Pons (tissue), 1 donor: ENCODE results near the gene KIF18A.
"Not testable (repeated sequence)": the region's sequence is repeated elsewhere in the genome, so short reads cannot be mapped to it uniquely, and the experiment has no call there.

Source experiments
- DNase-seq: peaks from one replicate; pipeline ENCODE4 v3.0.0-alpha.2; 2016; ENCODE audit warnings: low spot score

The KIF18A gene

GRCh38 chr11:28106353-28107043, 1.5 kb downstream of the KIF18A start:
- no peak for DNase-seq

GRCh38 chr11:28105869-28106268, 2.1 kb downstream of the KIF18A start:
- DNase-seq: no peak

GRCh38 chr11:28104984-28105383, 3.0 kb downstream of the KIF18A start:
- DNase-seq: no peak

DNA sequence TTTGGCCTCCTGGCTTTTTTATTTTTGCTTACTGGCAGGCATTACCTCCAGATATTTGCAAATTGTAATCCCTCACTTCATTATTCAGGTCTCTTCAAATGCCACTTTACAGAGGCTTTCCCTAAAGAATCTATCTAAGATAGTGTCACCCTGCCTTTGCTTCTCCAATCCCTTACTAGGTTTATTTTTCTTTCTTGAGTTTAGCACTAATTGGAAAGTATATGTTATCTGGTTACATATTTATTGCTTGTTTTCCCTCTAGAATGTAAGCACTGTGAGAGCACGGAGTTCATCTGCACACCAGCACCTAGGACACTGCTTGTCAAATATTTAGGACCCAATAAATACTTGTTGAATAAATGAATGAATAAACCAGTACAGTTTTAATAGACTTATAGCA, 3.5 kb downstream of the KIF18A start:
- no peak for DNase-seq

- DNase-seq: not testable (repeated sequence)
Observed at GRCh38 chr11:28102300-28102699, 5.7 kb downstream of the KIF18A start.

DNA sequence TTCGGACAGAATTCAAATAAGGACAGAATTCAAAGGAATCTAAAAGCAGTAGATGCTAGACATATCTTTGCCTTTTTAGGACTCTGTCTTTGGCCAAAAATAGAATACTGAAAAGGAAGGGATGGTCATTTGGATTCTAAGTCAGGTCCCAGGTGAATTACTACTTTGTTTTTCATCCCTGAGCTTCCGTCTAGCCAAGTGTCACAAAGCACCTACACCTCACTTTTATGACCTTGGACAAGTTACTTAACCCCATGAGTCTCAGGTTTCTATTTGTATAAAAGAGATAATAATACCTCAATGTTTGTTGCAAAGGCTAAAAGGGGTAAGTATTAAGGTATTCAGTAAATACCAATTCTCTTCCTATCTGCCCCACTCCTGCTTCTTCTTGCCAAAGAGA, 7.3 kb downstream of the KIF18A start:
- DNase-seq: no peak

DNA sequence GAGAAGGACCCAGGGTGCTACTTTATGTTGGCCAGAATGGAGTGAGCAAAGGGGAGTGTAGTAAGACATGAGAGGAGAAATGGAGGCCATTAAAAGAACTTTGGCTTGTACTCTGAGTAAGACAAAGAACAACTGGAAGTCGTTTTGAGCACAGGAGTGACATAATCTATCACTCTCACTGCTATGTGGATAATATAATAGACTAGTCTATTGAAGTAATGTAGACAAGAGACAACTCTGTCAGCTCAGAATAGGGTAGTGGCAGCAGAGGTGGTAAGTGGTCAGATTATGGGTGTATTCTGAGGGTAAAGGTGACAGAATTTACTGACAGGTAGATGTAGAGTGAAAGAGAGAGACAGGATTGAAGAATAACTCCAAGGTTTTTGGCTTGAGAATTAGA, 8.2 kb downstream of the KIF18A start:
- DNase-seq: no peak

- no peak for DNase-seq
Observed at GRCh38 chr11:28098257-28098656, 9.7 kb downstream of the KIF18A start.

- DNase-seq: no peak
Observed at GRCh38 chr11:28092786-28093185, 15.2 kb downstream of the KIF18A start.

DNA sequence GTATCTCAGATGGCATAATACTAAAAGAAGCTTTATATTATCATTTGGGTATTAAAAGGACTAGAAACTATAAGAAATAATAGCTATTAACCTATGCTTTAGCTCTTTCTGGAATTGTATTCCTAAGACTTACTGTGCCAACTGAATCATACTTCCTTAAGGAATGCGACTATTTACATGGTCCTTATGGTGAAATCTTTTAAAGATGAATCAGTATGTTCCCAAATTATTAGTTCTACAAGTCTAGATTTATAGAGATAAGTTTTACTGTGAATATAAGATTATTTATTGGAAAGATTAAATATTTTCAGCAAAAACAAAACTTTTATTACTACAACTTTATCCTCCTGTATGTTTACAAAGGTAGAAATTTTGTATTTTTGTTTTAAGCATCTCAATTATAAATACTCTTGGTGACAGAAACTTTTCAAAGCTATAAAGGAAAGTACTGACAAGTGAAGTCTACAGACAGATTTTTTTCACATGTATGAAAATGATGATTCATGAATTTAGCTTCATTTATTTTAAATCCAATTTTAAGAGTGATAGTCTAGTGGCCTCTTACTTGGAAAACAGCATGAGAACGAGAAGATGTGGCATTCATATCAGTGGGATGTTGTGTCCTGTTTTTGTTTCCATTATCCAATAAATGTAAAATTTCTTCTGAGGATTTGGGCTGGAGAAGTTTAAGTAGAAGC, 17.8 kb downstream of the KIF18A start:
- no peak for DNase-seq

GRCh38 chr11:28089378-28089777, 18.6 kb downstream of the KIF18A start:
- DNase-seq: no peak

GRCh38 chr11:28087693-28088092, 20.3 kb downstream of the KIF18A start:
- DNase-seq: not testable (repeated sequence)

DNA sequence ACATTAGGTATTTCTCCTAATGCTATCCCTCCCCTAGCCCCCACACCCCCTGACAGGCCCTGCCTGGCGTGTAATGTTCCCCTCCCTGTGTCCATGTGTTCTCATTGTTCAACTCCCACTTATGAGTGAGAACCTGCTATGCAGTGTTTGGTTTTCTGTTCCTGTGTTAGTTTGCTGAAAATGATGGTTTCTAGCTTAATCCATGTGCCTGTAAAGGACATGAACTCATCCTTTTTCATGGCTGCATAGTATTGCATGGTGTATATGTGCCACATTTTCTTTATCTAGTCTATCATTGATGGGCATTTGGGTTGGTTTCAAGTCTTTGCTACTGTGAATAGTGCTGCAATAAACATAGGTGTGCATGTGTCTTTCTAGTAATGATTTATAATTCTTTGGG, 20.8 kb downstream of the KIF18A start:
- DNase-seq: not testable (repeated sequence)

DNA sequence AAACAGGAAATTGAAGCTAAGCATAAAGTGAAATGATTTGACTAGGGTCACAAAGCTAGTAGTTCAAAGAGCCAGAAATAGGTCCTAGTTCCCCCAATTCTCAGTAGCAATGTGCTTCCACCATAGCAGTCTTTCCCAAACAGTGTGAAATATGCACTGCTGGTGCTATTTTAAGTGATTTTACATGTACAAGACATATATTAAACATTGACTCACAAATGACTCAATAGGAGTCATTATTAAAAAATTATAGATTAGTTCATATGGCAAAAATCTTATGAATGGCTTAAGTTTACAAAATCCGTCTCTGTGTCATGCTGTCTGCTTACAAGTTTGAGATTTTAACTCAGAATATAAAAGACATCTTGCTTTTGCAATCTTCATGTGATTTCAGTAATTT, 21.4 kb downstream of the KIF18A start:
- no peak for DNase-seq

DNA sequence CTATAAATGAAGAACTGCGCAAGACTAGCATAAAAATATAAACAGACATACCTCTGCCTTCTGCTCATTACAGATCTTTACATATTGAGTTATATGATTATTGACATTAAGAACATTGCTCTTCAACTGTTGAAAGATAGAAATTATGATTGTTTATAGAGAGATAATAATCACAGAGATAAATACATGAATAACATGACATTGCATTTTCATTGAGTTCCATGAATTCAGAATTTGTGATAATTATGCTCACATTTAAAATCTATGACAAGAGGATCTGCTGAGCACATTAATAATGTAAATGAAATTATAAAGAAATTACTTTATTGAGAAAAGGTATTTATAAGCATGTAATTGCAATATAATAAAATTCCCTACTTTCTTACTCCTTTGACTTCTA, 24.8 kb downstream of the KIF18A start:
- no peak for DNase-seq

GRCh38 chr11:28077521-28077920, 30.4 kb downstream of the KIF18A start:
- DNase-seq: peak; percentile 2

DNA sequence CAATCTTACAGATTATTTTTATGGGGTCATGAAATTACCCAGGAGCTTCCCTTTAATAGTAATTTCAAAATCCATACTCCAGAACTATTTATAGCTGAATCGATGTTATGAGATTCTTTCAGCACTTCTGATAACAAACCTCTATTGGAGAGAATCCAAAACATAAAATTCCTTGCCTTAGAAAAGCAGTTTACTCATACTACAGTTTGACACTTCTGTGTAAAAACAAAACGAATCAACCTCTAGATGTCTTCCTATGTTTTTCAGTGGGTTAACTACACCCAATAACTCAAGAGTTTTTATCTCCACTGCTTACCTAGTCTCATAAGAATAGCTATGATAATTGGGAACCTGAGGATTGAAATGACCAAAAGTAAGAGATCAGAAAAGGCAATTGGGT, 35.6 kb downstream of the KIF18A start:
- DNase-seq: no peak

DNA sequence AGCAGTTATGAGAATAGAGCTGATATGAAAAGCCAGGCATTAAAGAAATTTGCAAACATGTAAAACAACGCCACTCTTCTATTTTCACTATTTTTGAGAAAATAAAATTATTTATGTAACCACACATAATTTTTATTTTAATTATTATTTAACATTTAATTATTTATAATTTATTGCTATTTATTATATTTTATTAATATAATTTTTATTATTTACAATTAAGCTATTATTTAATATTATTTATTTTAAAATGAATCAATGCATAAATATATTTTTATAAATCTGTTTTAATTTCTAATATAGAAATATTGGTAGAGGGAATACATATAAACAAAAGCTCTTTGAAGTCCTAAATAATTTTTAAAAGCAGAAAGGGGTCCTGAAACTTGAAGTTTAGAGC, 36.7 kb downstream of the KIF18A start:
- no peak for DNase-seq

DNA sequence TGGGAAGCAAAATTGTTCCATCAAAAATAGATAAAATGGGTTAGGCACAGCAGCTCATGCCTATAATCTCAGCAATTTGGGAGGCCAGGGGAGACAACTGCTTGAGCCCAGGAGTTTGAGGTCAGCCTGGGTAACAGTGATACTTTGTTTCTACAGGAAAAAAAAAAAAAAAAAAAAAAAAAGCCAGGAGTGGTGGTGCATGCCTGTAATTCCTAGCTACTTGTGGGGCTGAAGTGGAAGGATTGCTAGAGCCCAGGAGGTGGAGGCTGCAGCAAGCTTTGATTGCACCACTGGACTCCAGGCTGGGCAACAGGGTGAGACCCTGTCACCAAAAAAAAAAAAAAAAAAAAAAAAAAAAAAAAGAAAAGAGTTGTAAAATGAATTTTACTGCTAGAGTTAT, 49.6 kb downstream of the KIF18A start:
- no peak for DNase-seq

DNA sequence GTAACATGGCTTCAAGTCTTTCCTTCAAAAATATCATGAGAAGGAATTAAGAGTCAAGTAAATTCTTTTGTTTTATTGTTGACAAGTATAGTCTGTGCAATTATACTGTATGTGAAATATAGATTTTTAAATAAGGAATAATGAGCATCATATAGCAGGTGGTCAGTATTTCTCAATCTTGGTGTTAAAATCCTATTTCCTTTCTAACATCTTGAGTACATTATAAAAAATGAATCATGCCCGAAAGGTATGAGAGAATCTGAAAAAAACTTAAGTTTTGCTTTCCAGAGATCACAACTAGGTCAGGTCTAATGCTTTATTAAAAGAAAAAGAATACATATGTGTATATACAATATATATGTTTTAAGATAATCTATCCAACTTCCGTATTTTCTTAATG, 53.1 kb downstream of the KIF18A start:
- no peak for DNase-seq

- no peak for DNase-seq
Observed at GRCh38 chr11:28049338-28050216, 58.4 kb downstream of the KIF18A start.

DNA sequence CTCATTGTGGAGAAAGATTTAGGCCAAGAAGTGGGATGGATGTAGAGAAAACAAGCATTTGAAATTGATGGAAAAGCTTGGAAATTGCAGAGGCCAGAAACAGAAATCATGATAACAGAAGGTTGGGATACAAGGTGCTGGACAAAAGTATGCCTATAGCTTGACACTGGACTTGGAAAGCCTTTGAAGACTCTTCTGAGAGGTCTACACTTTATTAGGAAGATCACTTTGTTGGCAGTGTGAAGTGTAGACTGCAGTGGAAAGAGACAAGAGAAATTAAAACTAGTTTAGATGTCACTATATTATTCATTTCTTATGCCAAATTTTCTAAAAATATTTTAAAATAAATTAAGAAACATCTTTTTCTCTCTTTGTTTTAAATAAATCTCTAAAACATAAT, 59.1 kb downstream of the KIF18A start:
- no peak for DNase-seq
